ENCODE data around the gene ZDHHC5.

ZDHHC5 gene

DNA sequence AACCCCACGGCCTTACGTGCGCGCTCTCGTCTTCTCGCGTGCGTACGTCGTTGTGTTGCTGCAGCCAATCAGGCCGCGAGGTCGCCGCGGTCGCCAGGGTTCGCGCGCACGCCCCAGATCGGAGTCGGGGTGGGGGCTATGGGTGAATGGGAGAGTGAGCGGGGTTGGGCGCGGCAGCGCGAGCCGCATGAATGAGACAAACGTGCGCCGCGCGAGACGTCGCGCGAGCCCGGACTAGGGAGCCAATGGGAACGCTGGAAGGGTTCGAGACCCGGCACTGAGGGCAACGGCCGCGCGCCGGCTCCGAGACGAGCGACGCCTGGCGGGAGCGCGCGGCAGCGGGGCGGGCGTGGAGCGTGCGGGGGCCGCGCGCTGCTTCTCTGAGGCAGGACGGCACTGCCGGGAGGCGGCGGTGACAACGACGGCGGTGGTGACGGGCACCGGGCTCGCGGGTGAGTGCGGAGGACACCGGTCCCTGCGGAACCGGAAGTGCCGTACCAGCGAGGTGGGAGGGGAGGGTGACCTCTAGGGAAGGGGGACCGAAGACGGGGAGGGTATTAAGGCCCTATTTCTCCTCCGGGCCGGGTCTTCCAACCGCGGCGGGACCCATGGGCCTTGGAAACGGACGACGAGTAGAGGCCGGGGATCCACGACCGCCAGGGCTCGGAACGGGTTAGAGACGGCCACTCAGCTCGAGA lies at the start of gene ZDHHC5:
ZDHHC5 (plus strand) TSS at position 379 of the 698 bp plus-strand sequence. CDS start 4,977 bp downstream, outside the sequence.
- in situ Hi-C loops (cut with HindIII; ENCODE audit: low sequenced_read_pairs), result loop anchor here (5.0 kb wide), 1 partner anchor 44 kb away; the partner anchor contains the start of genes MED19 and TMX2

DNA sequence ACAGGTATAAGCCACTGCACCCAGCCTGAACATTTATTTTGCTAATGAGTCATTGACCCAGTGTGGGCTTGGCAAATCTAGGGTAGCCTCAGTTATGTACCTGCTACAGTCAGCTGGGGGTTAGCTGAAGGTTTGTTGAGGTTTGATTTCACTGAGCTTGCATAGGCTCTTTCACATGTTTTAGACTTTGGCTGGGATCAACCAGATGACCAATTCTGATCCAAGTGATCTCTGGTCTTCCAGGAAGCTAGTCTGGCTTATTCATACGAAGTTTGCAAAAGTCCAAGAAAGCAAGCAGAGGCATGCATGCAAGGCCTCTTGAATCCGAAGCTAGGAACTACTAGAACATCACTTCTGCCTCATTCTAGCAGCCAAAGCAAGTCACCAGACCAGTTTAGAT lies 49.5 kb upstream of the ZDHHC5 start:
- in situ Hi-C loops (cut with HindIII; ENCODE audit: low sequenced_read_pairs), result no loop called here

GRCh38 chr11:57619331-57619730 lies 48.6 kb upstream of the ZDHHC5 start:
- in situ Hi-C loops (cut with HindIII; ENCODE audit: low sequenced_read_pairs), result no loop called here

DNA sequence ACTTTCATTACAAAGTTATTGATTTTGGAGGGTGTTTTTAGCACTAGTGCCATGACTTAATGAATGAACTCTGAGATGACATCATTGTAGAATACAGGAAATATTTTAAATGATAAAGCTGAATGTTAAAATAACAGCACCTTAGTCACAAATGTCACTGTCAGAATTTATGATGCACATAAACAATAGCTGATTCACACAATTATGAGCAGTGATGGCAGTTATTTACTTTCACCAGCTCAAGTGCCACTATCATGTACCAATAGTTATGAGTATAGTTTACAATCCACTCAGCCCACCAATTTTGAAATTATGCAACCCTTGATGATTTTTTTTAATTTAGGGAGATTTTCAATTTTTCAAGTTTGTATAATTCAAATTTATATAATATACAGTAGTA lies 47.4 kb upstream of the ZDHHC5 start:
- in situ Hi-C loops (cut with HindIII; ENCODE audit: low sequenced_read_pairs), result no loop called here

GRCh38 chr11:57622263-57622662 lies 45.7 kb upstream of the ZDHHC5 start:
- in situ Hi-C loops (cut with HindIII; ENCODE audit: low sequenced_read_pairs), result no loop called here

DNA sequence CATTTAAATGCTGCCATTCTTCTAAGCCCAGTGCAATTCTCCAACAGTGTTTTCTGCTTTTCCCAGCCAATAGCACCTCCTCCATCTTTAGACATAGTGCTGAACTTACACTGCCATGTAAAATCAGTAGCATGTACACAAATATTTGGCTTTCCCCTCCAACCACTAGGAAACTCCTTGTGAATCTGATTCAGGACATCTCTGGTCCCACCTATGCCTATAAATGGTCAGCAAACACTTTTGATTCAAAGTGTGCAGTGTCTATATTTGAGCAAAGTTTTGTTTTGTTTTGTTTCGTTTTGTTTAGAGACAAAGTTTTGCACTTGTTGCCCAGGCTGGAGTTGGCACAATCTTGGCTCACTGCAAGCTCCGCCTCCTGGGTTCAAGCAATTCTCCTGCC lies 43.0 kb upstream of the ZDHHC5 start:
- in situ Hi-C loops (cut with HindIII; ENCODE audit: low sequenced_read_pairs), result no loop called here

DNA sequence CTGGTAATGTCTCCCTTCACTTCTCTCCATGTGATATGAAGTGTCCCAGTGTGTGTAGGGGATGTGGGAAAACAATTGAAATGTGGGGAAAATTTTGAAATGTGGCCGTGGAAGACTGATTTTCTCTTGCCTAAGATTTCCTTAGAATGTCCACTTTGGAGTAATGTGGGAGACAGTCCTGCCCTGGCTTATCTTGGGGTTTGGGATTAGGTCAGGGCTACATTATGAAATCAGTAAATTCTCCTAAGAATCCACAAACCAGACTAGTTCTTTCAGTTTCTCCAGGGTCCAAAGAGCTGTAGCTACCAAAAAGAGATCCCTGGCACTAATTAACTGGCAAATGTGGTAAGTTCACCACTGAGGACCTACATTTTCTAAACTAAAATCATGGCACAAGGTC lies 41.0 kb upstream of the ZDHHC5 start:
- in situ Hi-C loops (cut with HindIII; ENCODE audit: low sequenced_read_pairs), result no loop called here

DNA sequence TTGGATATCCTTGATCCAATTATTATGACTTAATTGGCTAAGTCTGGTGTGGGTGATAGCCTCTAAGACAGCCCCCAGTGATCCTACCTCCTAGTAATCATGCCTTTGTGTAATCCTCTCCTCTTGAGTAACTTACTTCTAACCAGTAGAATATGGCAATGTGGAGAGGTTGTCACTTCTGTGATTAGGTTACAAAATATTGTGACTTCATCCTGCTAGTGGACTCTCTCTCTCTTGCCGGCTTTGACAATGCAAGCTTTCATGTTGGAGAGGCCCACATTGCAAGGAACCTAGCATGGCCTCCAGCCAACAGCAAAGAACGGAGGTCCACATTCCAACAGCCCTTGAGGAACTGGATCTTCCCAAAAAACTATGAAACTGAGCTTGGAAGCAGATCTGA lies 37.7 kb upstream of the ZDHHC5 start:
- in situ Hi-C loops (cut with HindIII; ENCODE audit: low sequenced_read_pairs), result no loop called here

- in situ Hi-C loops (cut with HindIII; ENCODE audit: low sequenced_read_pairs), result no loop called here
These were observed 35.8 kb upstream of the ZDHHC5 start for GRCh38 chr11:57632116-57632515.

GRCh38 chr11:57633394-57634070 lies 34.4 kb upstream of the ZDHHC5 start:
- in situ Hi-C loops (cut with HindIII; ENCODE audit: low sequenced_read_pairs), result no loop called here

GRCh38 chr11:57634311-57634710 lies 33.6 kb upstream of the ZDHHC5 start:
- in situ Hi-C loops (cut with HindIII; ENCODE audit: low sequenced_read_pairs), result no loop called here

GRCh38 chr11:57635246-57635645 lies 32.7 kb upstream of the ZDHHC5 start:
- in situ Hi-C loops (cut with HindIII; ENCODE audit: low sequenced_read_pairs), result no loop called here

- in situ Hi-C loops (cut with HindIII; ENCODE audit: low sequenced_read_pairs), result no loop called here
These were observed 30.3 kb upstream of the ZDHHC5 start for GRCh38 chr11:57637626-57638004.

DNA sequence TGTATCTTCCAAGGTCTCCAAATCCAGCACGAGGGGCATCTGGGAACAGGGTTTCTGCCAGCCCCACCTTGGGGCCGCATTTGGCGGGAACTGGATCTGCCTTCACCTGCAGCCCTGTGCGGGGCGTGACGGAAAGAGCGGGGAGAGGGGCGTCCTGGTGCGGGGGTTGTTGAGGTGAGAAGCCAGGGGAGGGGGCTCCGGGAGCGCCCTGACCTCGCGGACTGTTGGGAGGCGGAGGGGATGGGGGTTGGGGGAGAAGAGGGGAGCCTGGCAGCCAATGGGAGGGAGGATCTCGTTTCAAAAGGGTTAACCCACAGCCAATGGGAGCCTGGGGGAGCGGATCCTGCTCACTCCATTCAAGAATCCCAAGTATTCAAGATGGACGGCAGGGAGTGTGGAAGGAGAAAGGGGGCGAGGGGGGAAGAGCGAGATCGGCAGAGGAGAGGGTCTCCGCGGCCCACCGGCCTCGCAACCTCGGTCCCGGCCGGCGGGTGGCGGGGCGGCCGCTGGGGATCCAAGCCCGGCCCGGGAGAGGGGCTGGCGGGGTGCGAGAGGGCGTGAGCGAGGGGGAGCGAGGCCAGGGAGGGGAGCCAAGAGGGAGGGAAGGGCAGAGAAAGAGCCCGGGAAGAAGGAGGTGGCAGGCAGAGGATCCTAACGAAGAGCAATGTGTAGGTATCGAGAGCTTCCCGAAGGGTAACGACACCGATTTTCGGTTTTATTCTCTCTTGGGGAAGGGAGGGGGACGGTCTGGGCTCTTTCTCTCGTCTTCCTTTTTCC lies 29.7 kb upstream of the ZDHHC5 start:
- in situ Hi-C loops (cut with HindIII; ENCODE audit: low sequenced_read_pairs), result no loop called here

DNA sequence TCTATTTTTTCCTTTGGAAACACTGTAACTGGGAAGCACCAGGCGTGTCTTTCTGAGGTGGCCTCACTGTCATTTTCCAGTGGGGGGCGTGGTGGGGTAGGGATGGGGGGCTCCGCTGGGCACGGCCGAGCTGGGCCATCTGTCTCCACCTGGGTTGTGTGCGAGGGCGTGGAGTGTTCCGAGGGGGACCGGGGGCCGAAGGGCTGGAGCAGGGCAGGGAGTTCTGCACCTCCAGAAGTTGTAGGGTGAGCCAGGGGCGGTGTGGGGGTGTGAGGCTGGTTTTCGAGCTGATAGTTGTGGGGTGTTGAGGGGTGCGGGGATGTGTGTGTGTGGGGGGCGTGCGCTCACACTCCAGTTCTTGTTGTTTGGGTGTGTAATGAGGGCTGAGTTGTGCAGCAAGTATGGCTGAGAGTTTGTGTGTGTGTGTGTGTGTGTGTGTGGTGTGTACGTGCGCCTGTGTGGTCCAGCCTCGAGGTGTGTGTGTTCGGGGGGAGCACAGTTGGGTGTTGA lies 29.0 kb upstream of the ZDHHC5 start:
- in situ Hi-C loops (cut with HindIII; ENCODE audit: low sequenced_read_pairs), result no loop called here

- in situ Hi-C loops (cut with HindIII; ENCODE audit: low sequenced_read_pairs), result loop anchor here (5.0 kb wide), 1 partner anchor 107 kb away; the partner anchor contains the start of gene TIMM10
These were observed 28.4 kb upstream of the ZDHHC5 start for GRCh38 chr11:57639321-57640067.

DNA sequence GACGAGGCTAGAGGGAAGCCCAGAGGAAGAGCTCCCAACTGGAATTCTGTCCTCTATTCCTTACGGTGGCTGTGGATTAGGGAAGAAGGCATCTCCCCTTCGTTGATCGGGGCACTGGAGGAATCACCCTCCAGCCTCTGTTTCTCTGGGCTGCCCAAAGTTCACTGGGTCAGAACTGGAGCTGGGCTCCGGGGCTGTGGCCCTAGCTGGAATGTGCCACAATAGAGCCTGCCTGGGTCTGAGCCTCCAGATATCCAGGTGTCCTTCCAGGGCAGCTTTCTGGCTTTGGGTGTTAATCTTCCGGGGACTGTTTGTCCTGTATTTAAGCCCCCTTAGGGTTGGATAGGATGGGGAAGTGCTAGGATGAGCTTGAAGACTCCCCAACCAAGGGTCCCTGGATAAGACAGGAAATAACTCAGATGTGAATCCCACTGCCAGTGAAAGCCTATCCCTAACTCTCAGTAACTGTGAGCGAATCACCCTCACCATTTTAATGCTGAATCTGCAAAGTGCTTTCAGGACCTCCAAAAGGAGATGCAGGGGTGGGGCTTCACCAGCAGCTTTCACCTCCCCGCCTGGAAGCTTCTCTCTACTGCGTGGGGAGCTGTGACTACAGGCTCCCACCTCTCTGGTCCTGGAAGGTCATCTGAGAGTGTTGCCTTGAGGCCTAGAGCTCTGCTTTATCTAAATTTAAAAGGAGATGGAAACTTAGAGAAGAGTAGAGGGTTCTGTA lies 27.7 kb upstream of the ZDHHC5 start:
- in situ Hi-C loops (cut with HindIII; ENCODE audit: low sequenced_read_pairs), result loop anchor here (5.0 kb wide), 1 partner anchor 108 kb away; the partner anchor contains the start of gene TIMM10

DNA sequence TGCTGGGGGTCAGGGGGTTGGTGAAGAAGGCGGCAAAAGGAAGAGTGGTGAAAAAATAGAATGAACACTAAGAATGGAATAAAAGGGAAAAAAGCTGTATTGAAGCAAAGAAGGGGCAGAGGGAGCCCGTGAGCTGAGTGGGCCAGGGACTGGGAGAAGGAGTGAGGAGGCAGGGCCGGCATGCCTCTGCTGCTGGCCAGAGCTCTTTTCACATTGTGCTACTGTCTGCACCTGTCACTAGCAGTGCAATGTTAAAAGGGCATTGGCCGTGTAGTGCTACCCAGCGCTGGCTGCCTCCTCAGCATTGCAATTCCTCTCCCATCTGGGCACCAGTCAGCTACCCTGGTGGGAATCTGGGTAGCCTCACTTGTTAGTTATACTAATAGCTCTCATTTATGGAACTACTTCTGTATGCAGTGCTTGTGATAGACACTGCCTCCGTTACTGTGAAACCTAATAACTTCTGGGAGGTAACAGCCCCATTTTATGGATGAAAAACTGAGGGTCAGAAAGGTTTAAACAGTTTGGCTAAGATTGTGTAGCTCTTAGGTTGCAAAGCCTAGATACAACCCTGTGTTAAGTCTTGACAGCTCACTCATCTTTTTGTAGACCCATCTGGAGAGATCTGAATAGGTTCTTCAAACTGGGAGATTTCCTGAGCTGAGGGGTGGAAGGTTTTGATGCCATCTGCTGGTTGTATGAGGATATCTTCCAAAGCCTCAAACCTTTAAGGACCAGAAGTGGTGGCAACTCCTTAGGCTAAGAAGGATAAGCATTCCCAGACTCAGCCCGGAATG lies 26.7 kb upstream of the ZDHHC5 start:
- in situ Hi-C loops (cut with HindIII; ENCODE audit: low sequenced_read_pairs), result loop anchor here (5.0 kb wide), 1 partner anchor 109 kb away; the partner anchor contains the start of gene TIMM10

DNA sequence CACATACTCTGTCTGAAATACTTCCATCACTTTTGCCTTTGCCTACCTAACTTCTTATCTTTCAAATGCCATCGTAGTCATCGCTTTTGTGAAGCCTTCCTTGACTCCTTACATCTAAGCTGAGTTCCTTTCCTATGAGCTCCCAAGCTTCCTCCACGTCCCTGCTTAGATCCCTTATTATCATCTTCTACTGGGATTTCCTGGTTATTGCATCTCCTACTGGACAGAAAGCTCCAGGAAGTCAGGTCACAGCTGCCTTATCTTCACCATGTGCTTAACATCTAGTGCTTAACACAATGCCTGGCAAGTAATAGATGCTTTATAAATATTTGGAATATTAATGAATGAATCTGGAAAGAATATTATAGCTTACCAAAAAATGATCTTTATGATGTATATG lies 24.1 kb upstream of the ZDHHC5 start:
- in situ Hi-C loops (cut with HindIII; ENCODE audit: low sequenced_read_pairs), result loop anchor here (5.0 kb wide), 1 partner anchor 112 kb away; the partner anchor contains the start of gene TIMM10

Data from endothelial cell of hepatic sinusoid (primary cell).